Sigmoid colon (tissue), 7 donors: ENCODE measurements around the gene KIR2DL3. TPM values are rescaled to one million over a fixed set of nuclear protein-coding genes. Genes with fewer than 3 reads are reported as not detected.
"Not testable (repeated sequence)": the region's sequence is repeated elsewhere in the genome, so short reads cannot be mapped to it uniquely, and the experiment has no call there.

Experiments
- DNase-seq: peaks from one replicate; pipeline ENCODE4 v3.0.0-alpha.2; 2019
- H3K27ac ChIP-seq, 4 donors: fragments of 200-600 bp; sonication (generic); one replicate each; pipeline ENCODE4 v1.5.1; 2016 to 2019; ENCODE audit warnings: mild to moderate bottlenecking in 1 of 4
- H3K27me3 ChIP-seq, 3 donors: fragments of 200-600 bp; sonication (generic); one replicate each; pipeline ENCODE4 v1.5.1; 2019; ENCODE audit warnings: mild to moderate bottlenecking in 1 of 3
- H3K36me3 ChIP-seq, 4 donors: fragments of 200-600 bp; sonication (generic); one replicate each; pipeline ENCODE4 v1.5.1; 2016 to 2019
- H3K4me1 ChIP-seq, 4 donors: fragments of 200-600 bp; sonication (generic); one replicate each; pipeline ENCODE4 v1.5.1; 2017 to 2019
- H3K4me3 ChIP-seq, 4 donors: fragments of 200-600 bp; sonication (generic); one replicate each; pipeline ENCODE4 v1.5.1; 2017 to 2019; ENCODE audit warnings: mild to moderate bottlenecking in 2 of 4, moderate library complexity in 1 of 4
- H3K9me3 ChIP-seq, 4 donors: fragments of 200-600 bp in 3 of 4; sonication (generic) in 3 of 4; one replicate each; pipeline versions ENCODE4 v1.5.1 to v1.6.1; 2013 to 2019
- EP300 ChIP-seq, 4 donors: sonication (generic); formaldehyde crosslinking; IDR thresholded peaks; one replicate each; pipeline ENCODE4 v1.6.1; 2017; ENCODE audit warnings: antibody characterized with exemption in 4 of 4
- POLR2A ChIP-seq, 2 donors: fragments of 450-650 bp; IDR thresholded peaks; one replicate each; pipeline ENCODE4 v1.6.1; 2016; ENCODE audit warnings: antibody characterized with exemption in 2 of 2, mild to moderate bottlenecking in 2 of 2, moderate library complexity in 2 of 2
- POLR2AphosphoS5 ChIP-seq, 4 donors: sonication (generic); formaldehyde crosslinking; IDR thresholded peaks; one replicate each; pipeline ENCODE4 v1.6.1; 2017; ENCODE audit warnings: antibody characterized with exemption in 4 of 4
- WGBS, 2 donors: extraction: QIAGEN DNeasy Blood & Tissue Kit; methylation state at CpG; one replicate each; pipeline ENCODE4 v1.1.7; 2013; 5-methylcytosine and 5-hydroxymethylcytosine counted together
- intact Hi-C: fragments of 100-400 bp; cut with DNase I; formaldehyde crosslinking; loops from one replicate; pipeline ENCODE4 v1.15.1; 2023
- polyA plus RNA-seq, 3 donors: library from polyadenylated mRNA; stranded (reverse); fragments of 200-250 nt; gene quantifications; one replicate each; pipeline ENCODE4 v1.2.3, GENCODE V29; 2013
- total RNA-seq, 4 donors: library from RNA; depleted of rRNA; stranded (reverse); fragments of >200 nt; gene quantifications; one replicate each; pipeline ENCODE4 v1.1.0, GENCODE V29; 2016
- TF ChIP-seq, protein P1 (sequence below), 4 experiments: fragments of 450-650 bp in 3 of 4; fragments of 200-600 bp in 1 of 4; IDR thresholded peaks; one replicate each; pipeline ENCODE4 v1.5.1; 2016 to 2019; ENCODE audit warnings: antibody characterized with exemption in 4 of 4, mild to moderate bottlenecking in 3 of 4, moderate library complexity in 2 of 4
- donor health status: healthy with polysubstance abuse.
- donor health status: Bipolar disorder and iron deficiency.
- donor health status: healthy.

The KIR2DL3 gene
- total and polyA plus RNA-seq, 7 donors: 0.07 TPM; not detected in 6

DNA sequence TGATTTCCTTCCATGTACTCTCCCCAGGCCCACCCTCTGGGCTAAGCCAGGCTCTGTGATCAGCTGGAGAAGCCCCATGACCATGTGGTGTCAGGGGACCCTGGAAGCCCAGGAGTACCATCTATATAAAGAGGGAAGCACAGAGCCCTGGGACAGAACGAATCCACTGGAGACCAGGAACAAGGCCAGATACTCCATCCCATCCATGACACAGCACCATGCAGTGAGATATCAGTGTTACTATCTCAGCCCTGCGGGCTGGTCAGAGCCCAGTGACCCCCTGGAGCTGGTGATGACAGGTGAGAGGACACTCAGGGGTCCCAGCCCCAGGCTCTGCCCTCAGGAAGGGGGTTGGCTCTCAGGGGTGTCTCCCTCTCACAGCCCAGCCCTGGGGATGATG is 41.5 kb upstream of the KIR2DL3 start:
- H3K36me3 ChIP-seq: no peaks in the 10 kb centered on the region
- H3K4me3 ChIP-seq: no peak overlapping the region
- TF ChIP-seq POLR2A (IDR thresholded peaks at IDR 0.05): no peak
- no peaks in the 10 kb centered on the region for H3K4me1 ChIP-seq
- no peak overlapping the region for H3K27ac ChIP-seq
- peaks cover 0 to 23% (median 0%) of the 10 kb centered on the region in 3 donors for H3K27me3 ChIP-seq
- no peaks in the 10 kb centered on the region for H3K9me3 ChIP-seq
- intact Hi-C loops: no loop called here
- no peak for DNase-seq
- 22 to 32% methylated on average over 2 of the region's 2 CpGs for WGBS, 2 donors

- H3K27ac ChIP-seq, H3K4me1 ChIP-seq, intact Hi-C loops, H3K9me3 ChIP-seq, H3K4me3 ChIP-seq, DNase-seq, H3K36me3 ChIP-seq: not testable (repeated sequence)
- peaks cover 0 to 19% (median 0%) of the 10 kb centered on the region in 3 donors for H3K27me3 ChIP-seq
- 81% methylated on average over 13 of the region's 13 CpGs for WGBS, 2 donors
These were observed 40.6 kb upstream of the KIR2DL3 start for GRCh38 chr19:54697716-54698115.

GRCh38 chr19:54704928-54705327 is 33.4 kb upstream of the KIR2DL3 start:
- H3K36me3 ChIP-seq: no peaks in the 10 kb centered on the region
- no peaks in the 10 kb centered on the region for H3K27me3 ChIP-seq
- H3K9me3 ChIP-seq: no peaks in the 10 kb centered on the region
- H3K4me3 ChIP-seq: no peak overlapping the region
- H3K4me1 ChIP-seq: no peaks in the 10 kb centered on the region
- TF ChIP-seq EP300 (IDR thresholded peaks at IDR 0.05) (no peak), POLR2AphosphoS5 (IDR thresholded peaks at IDR 0.05) (no peak), POLR2A (IDR thresholded peaks at IDR 0.05) (no peak)
- TF ChIP-seq, protein P1, sequence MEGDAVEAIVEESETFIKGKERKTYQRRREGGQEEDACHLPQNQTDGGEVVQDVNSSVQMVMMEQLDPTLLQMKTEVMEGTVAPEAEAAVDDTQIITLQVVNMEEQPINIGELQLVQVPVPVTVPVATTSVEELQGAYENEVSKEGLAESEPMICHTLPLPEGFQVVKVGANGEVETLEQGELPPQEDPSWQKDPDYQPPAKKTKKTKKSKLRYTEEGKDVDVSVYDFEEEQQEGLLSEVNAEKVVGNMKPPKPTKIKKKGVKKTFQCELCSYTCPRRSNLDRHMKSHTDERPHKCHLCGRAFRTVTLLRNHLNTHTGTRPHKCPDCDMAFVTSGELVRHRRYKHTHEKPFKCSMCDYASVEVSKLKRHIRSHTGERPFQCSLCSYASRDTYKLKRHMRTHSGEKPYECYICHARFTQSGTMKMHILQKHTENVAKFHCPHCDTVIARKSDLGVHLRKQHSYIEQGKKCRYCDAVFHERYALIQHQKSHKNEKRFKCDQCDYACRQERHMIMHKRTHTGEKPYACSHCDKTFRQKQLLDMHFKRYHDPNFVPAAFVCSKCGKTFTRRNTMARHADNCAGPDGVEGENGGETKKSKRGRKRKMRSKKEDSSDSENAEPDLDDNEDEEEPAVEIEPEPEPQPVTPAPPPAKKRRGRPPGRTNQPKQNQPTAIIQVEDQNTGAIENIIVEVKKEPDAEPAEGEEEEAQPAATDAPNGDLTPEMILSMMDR (IDR thresholded peaks at IDR 0.05): no peak
- H3K27ac ChIP-seq: no peak overlapping the region
- no peak for DNase-seq
- WGBS, 2 donors: 81% methylated on average over 8 of the region's 8 CpGs
- intact Hi-C loops: no loop called here

- no peaks in the 10 kb centered on the region for H3K27me3 ChIP-seq
- H3K27ac ChIP-seq: no peak overlapping the region
- WGBS, 2 donors: 47 to 63% methylated on average over 4 of the region's 4 CpGs
- intact Hi-C loops: no loop called here
- H3K36me3 ChIP-seq: no peaks in the 10 kb centered on the region
- no peaks in the 10 kb centered on the region for H3K4me1 ChIP-seq
- DNase-seq: no peak
- no peak for TF ChIP-seq POLR2AphosphoS5 (IDR thresholded peaks at IDR 0.05)
- TF ChIP-seq EP300 (IDR thresholded peaks at IDR 0.05): no peak
- no peak for TF ChIP-seq POLR2A (IDR thresholded peaks at IDR 0.05)
- TF ChIP-seq, protein P1 (IDR thresholded peaks at IDR 0.05): no peak
- H3K9me3 ChIP-seq: no peaks in the 10 kb centered on the region
- no peak overlapping the region for H3K4me3 ChIP-seq
These were observed 30.4 kb upstream of the KIR2DL3 start for GRCh38 chr19:54707962-54708361.

DNA sequence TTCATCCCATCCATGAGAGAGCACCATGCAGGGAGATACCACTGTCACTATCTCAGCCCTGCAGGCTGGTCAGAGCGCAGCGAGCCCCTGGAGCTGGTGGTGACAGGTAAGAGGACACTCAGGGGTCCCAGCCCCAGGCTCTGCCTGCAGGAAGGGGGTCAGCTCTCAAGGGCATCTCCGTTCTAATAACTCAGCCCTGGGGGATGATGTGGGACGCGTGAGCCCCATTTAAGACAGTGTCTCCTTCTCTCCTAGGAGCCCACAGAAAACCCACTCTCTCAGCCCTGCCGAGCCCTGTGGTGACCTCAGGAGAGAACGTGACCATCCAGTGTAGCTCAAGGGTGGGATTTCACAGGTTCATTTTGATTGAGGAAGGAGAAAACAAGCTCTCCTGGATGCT is 29.5 kb upstream of the KIR2DL3 start:
- H3K36me3 ChIP-seq: no peaks in the 10 kb centered on the region
- H3K27me3 ChIP-seq: no peaks in the 10 kb centered on the region
- TF ChIP-seq POLR2A (IDR thresholded peaks at IDR 0.05): no peak
- TF ChIP-seq EP300 (IDR thresholded peaks at IDR 0.05): no peak
- TF ChIP-seq POLR2AphosphoS5 (IDR thresholded peaks at IDR 0.05): no peak
- TF ChIP-seq, protein P1 (IDR thresholded peaks at IDR 0.05): no peak
- H3K9me3 ChIP-seq: no peaks in the 10 kb centered on the region
- intact Hi-C loops: no loop called here
- H3K4me3 ChIP-seq: no peak overlapping the region
- no peak for DNase-seq
- WGBS, 2 donors: 89 to 92% methylated on average over 7 of the region's 7 CpGs
- no peaks in the 10 kb centered on the region for H3K4me1 ChIP-seq
- no peak overlapping the region for H3K27ac ChIP-seq

- Histone ChIP-seq H3K9me3 (no peaks in the 10 kb centered on the region), H3K4me1 (no peaks in the 10 kb centered on the region), H3K36me3 (no peaks in the 10 kb centered on the region), H3K27ac (no peak overlapping the region), H3K4me3 (no peak overlapping the region), H3K27me3 (no peaks in the 10 kb centered on the region)
- DNase-seq: no peak
- intact Hi-C loops: no loop called here
- TF ChIP-seq EP300 (IDR thresholded peaks at IDR 0.05) (no peak), POLR2A (IDR thresholded peaks at IDR 0.05) (no peak), POLR2AphosphoS5 (IDR thresholded peaks at IDR 0.05) (no peak)
- TF ChIP-seq, protein P1 (IDR thresholded peaks at IDR 0.05): no peak
- WGBS, 2 donors: 67 to 78% methylated on average over 18 of the region's 18 CpGs
These were observed 28.9 kb upstream of the KIR2DL3 start for GRCh38 chr19:54709212-54709948.

DNA sequence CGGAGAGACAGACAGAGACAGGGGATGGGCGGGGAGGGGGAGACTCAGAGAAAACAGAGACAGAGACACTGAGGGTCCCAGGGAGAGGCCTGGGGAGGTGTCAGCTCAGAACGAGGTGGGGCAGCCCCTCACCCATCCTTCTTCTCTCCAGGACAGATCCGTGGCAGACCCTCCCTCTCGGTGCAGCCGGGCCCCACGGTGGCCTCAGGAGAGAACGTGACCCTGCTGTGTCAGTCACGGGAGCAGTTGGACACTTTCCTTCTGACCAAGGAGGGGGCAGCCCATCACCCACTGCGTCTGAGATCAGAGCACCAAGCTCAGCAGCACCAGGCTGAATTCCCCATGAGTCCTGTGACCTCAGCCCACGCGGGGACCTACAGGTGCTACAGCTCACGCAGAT is 28.4 kb upstream of the KIR2DL3 start:
- H3K4me1 ChIP-seq, H3K36me3 ChIP-seq, DNase-seq, intact Hi-C loops, H3K27me3 ChIP-seq, H3K27ac ChIP-seq, H3K4me3 ChIP-seq, H3K9me3 ChIP-seq: not testable (repeated sequence)
- 56 to 76% methylated on average over 11 of the region's 13 CpGs for WGBS, 2 donors
